SK-N-SH treated with all-trans-retinoic acid at 6 μM for 48 hours (cell line): ENCODE measurements around the gene ELMOD3.

ENCODE experiments used
- ATAC-seq: fragments of 200-7000 bp; cut with Tn5 transposase; 3 replicates; pipeline ENCODE4 v1.9.1; 2020; ENCODE audit warnings: mild to moderate bottlenecking, moderate library complexity
- ARNTL ChIP-seq: fragments of 450-650 bp; formaldehyde crosslinking; IDR thresholded peaks from 2 replicates; pipeline ENCODE4 v1.5.0; 2020; ENCODE audit warnings: low read depth, mild to moderate bottlenecking, moderate library complexity, borderline replicate concordance
- BACH2 ChIP-seq: fragments of 250-450 bp; sonication (Bioruptor Pico); IDR thresholded peaks from 2 replicates; pipeline ENCODE4 v1.9.0; 2021; ENCODE audit warnings: mild to moderate bottlenecking, borderline replicate concordance
- CREB5 ChIP-seq: fragments of 250-450 bp; sonication (Bioruptor Pico); IDR thresholded peaks from 2 replicates; pipeline ENCODE4 v1.5.1; 2020; ENCODE audit warnings: low read depth, mild to moderate bottlenecking, moderate library complexity
- CSDC2 ChIP-seq: fragments of 250-450 bp; sonication (Bioruptor Pico); IDR thresholded peaks from 2 replicates; pipeline ENCODE4 v1.5.0; 2020; ENCODE audit warnings: mild to moderate bottlenecking, moderate library complexity
- ESRRG ChIP-seq: fragments of 250-450 bp; sonication (Bioruptor Pico); IDR thresholded peaks from 2 replicates; pipeline ENCODE4 v1.6.1; 2021; ENCODE audit warnings: mild to moderate bottlenecking
- GLIS3 ChIP-seq: fragments of 250-450 bp; sonication (Bioruptor Pico); IDR thresholded peaks from 2 replicates; pipeline ENCODE4 v1.5.0; 2020; ENCODE audit warnings: mild to moderate bottlenecking, moderate library complexity
- ISL1 ChIP-seq: fragments of 250-450 bp; sonication (Bioruptor Pico); IDR thresholded peaks from 2 replicates; pipeline ENCODE4 v2.1.2; 2022; ENCODE audit warnings: mild to moderate bottlenecking, moderate library complexity
- POU6F1 ChIP-seq: fragments of 250-450 bp; sonication (Bioruptor Pico); IDR thresholded peaks from 2 replicates; pipeline ENCODE4 v1.8.0; 2021; ENCODE audit warnings: low read depth, mild to moderate bottlenecking, moderate library complexity, borderline replicate concordance
- PPARA ChIP-seq: fragments of 250-450 bp; sonication (Bioruptor Pico); IDR thresholded peaks from 2 replicates; pipeline ENCODE4 v1.5.0; 2020; ENCODE audit warnings: mild to moderate bottlenecking, borderline replicate concordance
- RARB ChIP-seq: fragments of 250-450 bp; sonication (Bioruptor Pico); IDR thresholded peaks from 2 replicates; pipeline ENCODE4 v1.8.0; 2021; ENCODE audit warnings: mild to moderate bottlenecking, moderate library complexity
- SNAI2 ChIP-seq: fragments of 250-450 bp; sonication (Bioruptor Pico); IDR thresholded peaks from 2 replicates; pipeline ENCODE4 v1.5.0; 2020; ENCODE audit warnings: mild to moderate bottlenecking, moderate library complexity
- TCF4 ChIP-seq: fragments of 250-450 bp; sonication (Bioruptor Pico); IDR thresholded peaks from 2 replicates; pipeline ENCODE4 v1.8.0; 2021; ENCODE audit warnings: mild to moderate bottlenecking, moderate library complexity, borderline replicate concordance
- TOX ChIP-seq: fragments of 250-450 bp; sonication (Bioruptor Pico); IDR thresholded peaks from 2 replicates; pipeline ENCODE4 v1.8.0; 2021; ENCODE audit warnings: mild to moderate bottlenecking, moderate library complexity, borderline replicate concordance
- TSHZ2 ChIP-seq: fragments of 250-450 bp; sonication (Bioruptor Pico); IDR thresholded peaks from 2 replicates; pipeline ENCODE4 v1.5.0; 2020; ENCODE audit warnings: mild to moderate bottlenecking, moderate library complexity
- ZC3H10 ChIP-seq: fragments of 250-450 bp; sonication (Bioruptor Pico); IDR thresholded peaks from 2 replicates; pipeline ENCODE4 v1.5.1; 2021; ENCODE audit warnings: mild to moderate bottlenecking, moderate library complexity
- ZFP3 ChIP-seq: fragments of 250-450 bp; sonication (Bioruptor Pico); IDR thresholded peaks from 2 replicates; pipeline ENCODE4 v1.5.0; 2020; ENCODE audit warnings: mild to moderate bottlenecking, moderate library complexity
- ZFP30 ChIP-seq: fragments of 450-650 bp; formaldehyde crosslinking; IDR thresholded peaks from 2 replicates; pipeline ENCODE4 v1.5.0; 2022; ENCODE audit warnings: mild to moderate bottlenecking, moderate library complexity
- ZNF8 ChIP-seq: fragments of 450-650 bp; formaldehyde crosslinking; IDR thresholded peaks from 2 replicates; pipeline ENCODE4 v1.5.0; 2020; ENCODE audit warnings: mild to moderate bottlenecking, moderate library complexity
- TF ChIP-seq, protein P1 (sequence below): fragments of 250-450 bp; sonication (Bioruptor Pico); IDR thresholded peaks from 2 replicates; pipeline ENCODE4 v1.5.1; 2021; ENCODE audit warnings: mild to moderate bottlenecking, moderate library complexity
- TF ChIP-seq, protein P2 (sequence below): fragments of 250-450 bp; sonication (Bioruptor Pico); IDR thresholded peaks from 2 replicates; pipeline ENCODE4 v1.8.0; 2020; ENCODE audit warnings: mild to moderate bottlenecking, moderate library complexity, borderline replicate concordance

The ELMOD3 gene

GRCh38 chr2:85324639-85325465, 29.7 kb upstream of the ELMOD3 start:
- no peak for ATAC-seq
- TF ChIP-seq ZC3H10 (CRISPR knock-in tag) (no peak), CREB5 (CRISPR knock-in tag) (no peak), ESRRG (CRISPR knock-in tag) (no peak), ZFP3 (CRISPR knock-in tag) (no peak)
- TF ChIP-seq, all 23 proteins: peak for 0

DNA sequence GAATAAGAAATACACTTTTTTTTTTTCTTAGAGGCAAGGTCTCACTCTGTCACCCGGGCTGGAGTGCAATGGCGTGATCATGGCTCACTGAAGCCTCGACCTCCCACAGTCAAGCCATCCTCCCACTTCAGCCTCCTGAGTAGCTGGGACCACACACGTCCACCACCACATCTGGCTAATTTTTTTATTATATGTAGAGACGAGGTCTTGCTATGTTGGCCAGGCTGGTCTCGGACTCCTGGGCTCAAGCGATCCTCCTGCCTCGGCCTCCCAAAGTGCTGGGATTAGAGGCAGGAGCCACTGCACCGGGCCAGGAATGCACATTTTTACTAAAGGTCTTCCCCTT, 29.1 kb upstream of the ELMOD3 start:
- TF ChIP-seq TCF4 (CRISPR knock-in tag) (no peak), BACH2 (no peak), ISL1 (CRISPR knock-in tag) (no peak), SNAI2 (CRISPR knock-in tag) (no peak), CREB5 (CRISPR knock-in tag) (no peak), ZNF8 (CRISPR knock-in tag) (no peak), ESRRG (CRISPR knock-in tag) (no peak), GLIS3 (CRISPR knock-in tag) (no peak), TSHZ2 (no peak), PPARA (no peak), POU6F1 (CRISPR knock-in tag) (no peak), ARNTL (CRISPR knock-in tag) (no peak), ZFP3 (CRISPR knock-in tag) (no peak), ZFP30 (CRISPR knock-in tag) (no peak), TOX (CRISPR knock-in tag) (no peak), CSDC2 (no peak), RARB (CRISPR knock-in tag) (no peak)
- TF ChIP-seq, protein P1, sequence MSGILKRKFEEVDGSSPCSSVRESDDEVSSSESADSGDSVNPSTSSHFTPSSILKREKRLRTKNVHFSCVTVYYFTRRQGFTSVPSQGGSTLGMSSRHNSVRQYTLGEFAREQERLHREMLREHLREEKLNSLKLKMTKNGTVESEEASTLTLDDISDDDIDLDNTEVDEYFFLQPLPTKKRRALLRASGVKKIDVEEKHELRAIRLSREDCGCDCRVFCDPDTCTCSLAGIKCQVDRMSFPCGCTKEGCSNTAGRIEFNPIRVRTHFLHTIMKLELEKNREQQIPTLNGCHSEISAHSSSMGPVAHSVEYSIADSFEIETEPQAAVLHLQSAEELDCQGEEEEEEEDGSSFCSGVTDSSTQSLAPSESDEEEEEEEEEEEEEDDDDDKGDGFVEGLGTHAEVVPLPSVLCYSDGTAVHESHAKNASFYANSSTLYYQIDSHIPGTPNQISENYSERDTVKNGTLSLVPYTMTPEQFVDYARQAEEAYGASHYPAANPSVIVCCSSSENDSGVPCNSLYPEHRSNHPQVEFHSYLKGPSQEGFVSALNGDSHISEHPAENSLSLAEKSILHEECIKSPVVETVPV = no peak
- TF ChIP-seq, protein P2, sequence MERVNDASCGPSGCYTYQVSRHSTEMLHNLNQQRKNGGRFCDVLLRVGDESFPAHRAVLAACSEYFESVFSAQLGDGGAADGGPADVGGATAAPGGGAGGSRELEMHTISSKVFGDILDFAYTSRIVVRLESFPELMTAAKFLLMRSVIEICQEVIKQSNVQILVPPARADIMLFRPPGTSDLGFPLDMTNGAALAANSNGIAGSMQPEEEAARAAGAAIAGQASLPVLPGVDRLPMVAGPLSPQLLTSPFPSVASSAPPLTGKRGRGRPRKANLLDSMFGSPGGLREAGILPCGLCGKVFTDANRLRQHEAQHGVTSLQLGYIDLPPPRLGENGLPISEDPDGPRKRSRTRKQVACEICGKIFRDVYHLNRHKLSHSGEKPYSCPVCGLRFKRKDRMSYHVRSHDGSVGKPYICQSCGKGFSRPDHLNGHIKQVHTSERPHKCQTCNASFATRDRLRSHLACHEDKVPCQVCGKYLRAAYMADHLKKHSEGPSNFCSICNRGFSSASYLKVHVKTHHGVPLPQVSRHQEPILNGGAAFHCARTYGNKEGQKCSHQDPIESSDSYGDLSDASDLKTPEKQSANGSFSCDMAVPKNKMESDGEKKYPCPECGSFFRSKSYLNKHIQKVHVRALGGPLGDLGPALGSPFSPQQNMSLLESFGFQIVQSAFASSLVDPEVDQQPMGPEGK (CRISPR knock-in tag) = no peak
- no peak for ATAC-seq
